DMS 273 (cell line): ENCODE data around the gene TNFRSF4.
A peak's percentile ranks its signal among the peaks of the same experiment; 100 is the strongest.

Experiments used
- DNase-seq: peaks from one replicate; lab custom pipeline; 2025; ENCODE audit not compliant: unreplicated experiment; lab: John Stamatoyannopoulos, UW

Gene TNFRSF4

GRCh38 chr1:1171161-1171545 lies 42.8 kb downstream of the TNFRSF4 start:
- no peak for DNase-seq

- DNase-seq: no peak
Measured at GRCh38 chr1:1170215-1171091, 43.5 kb downstream of the TNFRSF4 start.

GRCh38 chr1:1169429-1170214 lies 44.3 kb downstream of the TNFRSF4 start:
- no peak for DNase-seq

- peak; percentile 60 for DNase-seq
Measured at GRCh38 chr1:1168451-1169411, 45.2 kb downstream of the TNFRSF4 start.

- no peak for DNase-seq
Measured at GRCh38 chr1:1167841-1168450, 46.0 kb downstream of the TNFRSF4 start.

- no peak for DNase-seq
Measured at GRCh38 chr1:1167398-1167821, 46.5 kb downstream of the TNFRSF4 start.

- no peak for DNase-seq
Measured at GRCh38 chr1:1166642-1167397, 47.1 kb downstream of the TNFRSF4 start.

- DNase-seq: no peak
Measured at GRCh38 chr1:1165900-1166421, 48.0 kb downstream of the TNFRSF4 start.

- DNase-seq: no peak
Measured at GRCh38 chr1:1165485-1165884, 48.5 kb downstream of the TNFRSF4 start.

GRCh38 chr1:1164701-1165451 lies 49.1 kb downstream of the TNFRSF4 start:
- DNase-seq: no peak

- no peak for DNase-seq
Measured at GRCh38 chr1:1164361-1164700, 49.6 kb downstream of the TNFRSF4 start.

GRCh38 chr1:1163538-1164070 lies 50.3 kb downstream of the TNFRSF4 start:
- no peak for DNase-seq

GRCh38 chr1:1162597-1163537 lies 51.1 kb downstream of the TNFRSF4 start:
- peak; percentile 50 for DNase-seq

- DNase-seq: no peak
Measured at GRCh38 chr1:1161683-1162079, 52.3 kb downstream of the TNFRSF4 start.
